Glomerular endothelial cell (primary cell): ENCODE results near the gene RGS4. TPM values are rescaled to one million over a fixed set of nuclear protein-coding genes. Genes with fewer than 3 reads are reported as not detected.
"Not testable (repeated sequence)": the region's sequence is repeated elsewhere in the genome, so short reads cannot be mapped to it uniquely, and the experiment has no call there.

Experiments used
- DNase-seq: peaks from one replicate; pipeline ENCODE4 v3.0.0-alpha.2; 2011; ENCODE audit warnings: low read depth, low spot score; ENCODE audit errors: extremely low read depth
- total RNA-seq: library from RNA; depleted of rRNA; stranded (reverse); fragments of >200 nt; gene quantifications from 2 replicates; pipeline ENCODE4 v1.2.3, GENCODE V29; 2015

Gene RGS4
- total RNA-seq, 1 donor from 2014 or later, result 351 TPM

- no peak for DNase-seq
These were observed 2.5 kb upstream of the RGS4 start for GRCh38 chr1:163066686-163067085.

GRCh38 chr1:163068716-163069115 is 445 bp upstream of the RGS4 start:
- no peak for DNase-seq

DNA sequence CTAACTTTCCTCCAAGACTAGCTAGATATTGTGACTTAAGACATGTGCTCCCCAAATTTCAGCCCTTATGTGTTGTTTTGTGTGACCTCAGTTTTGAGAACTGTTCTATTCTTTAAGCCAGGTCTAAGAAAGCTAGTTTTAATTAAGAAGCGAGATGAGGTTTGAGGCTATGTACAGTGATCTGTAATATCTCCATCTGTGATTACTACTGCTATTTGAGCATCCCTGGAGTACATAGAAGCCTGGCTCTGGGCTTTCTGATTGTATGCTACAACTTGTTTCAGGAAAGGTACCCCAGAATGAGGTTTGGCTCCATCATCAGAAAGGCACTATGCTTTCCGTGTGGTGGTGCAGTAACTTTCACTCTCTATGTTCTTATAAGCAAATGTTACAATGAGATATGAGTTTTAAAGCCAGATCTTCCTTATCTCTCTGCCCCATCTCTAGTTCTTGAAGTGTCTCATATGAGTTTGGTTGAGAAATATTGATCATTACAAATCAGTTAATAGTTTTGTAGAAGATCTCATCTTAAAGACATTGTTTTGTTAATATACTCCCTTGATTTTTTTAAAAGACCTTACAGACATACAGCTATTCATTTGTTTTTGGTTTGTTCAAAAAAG is 605 bp downstream of the RGS4 start:
- no peak for DNase-seq

- DNase-seq, result no peak
These were observed 2.5 kb downstream of the RGS4 start for GRCh38 chr1:163071405-163072255.

GRCh38 chr1:163072658-163073057 is 3.5 kb downstream of the RGS4 start:
- no peak for DNase-seq

DNA sequence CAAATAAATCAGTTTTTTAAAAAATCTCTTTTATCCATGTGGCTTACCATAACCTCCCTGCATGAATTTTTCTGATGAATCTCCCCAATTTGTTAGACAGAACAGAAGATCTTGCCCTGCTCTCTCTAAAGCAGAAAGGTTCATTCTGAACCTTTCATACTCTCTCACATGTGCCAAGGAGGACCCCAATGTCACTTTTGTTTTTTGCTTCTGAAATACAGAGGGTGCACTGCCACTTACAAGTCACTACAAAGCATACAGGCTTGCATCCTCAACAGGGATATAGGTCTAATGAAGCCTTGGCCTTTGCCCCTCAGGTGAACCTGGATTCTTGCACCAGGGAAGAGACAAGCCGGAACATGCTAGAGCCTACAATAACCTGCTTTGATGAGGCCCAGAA is 4.8 kb downstream of the RGS4 start:
- no peak for DNase-seq

- no peak for DNase-seq
These were observed 5.6 kb downstream of the RGS4 start for GRCh38 chr1:163074716-163075284.

DNA sequence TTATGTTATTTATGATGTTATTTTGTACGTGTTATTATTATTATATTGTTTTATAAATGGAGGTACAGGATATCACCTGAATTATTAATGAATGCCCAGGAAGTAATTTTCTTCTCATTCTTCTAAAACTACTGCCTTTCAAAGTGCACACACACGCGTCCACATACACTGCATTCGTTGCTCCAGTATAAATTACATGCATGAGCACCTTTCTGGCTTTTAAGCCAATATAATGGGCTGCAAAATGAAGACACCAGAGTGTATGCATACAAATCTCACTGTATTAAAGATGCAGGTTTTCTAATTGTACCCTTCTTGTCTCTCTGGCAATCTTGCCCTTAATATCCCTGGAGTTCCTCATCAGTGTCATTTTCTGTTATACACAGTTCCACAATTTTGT is 6.9 kb downstream of the RGS4 start:
- no peak for DNase-seq

- no peak for DNase-seq
These were observed 7.3 kb downstream of the RGS4 start for GRCh38 chr1:163076446-163076845.

DNA sequence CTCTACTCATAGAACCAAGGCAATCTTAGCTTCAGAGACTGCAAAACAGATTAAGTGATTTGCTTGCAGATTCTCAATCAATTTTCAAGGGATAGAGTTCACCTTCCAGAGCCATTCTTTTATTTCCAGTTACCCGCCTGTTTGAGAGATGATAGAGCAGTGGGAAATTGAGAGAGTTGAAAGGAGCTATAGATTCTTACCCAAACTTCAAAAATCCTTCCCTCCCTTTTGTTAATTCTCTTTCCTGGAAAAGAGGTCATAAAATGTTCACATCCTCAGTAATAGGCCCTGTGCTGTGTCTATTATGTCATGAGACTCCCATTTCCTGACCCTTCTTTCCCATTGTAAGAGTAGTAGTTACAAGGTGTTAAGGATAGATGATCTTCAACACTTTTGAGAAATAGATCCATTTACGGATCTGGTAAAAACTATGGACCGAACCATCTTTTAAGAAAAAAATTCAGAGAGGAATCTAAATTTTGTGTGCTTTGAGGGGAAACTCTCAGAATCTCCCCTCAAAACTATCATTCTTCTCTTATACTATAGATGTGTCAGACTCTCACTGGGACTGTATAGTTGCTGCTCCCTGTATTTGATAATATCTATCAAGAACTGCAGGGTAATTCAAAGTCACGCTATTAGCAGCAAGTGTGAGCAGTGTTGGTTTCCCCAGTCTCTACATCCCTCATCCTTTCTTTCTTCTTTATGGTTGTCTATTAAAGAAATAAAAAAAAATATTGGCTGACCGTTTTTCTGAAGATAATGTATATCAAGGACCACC is 8.0 kb downstream of the RGS4 start:
- no peak for DNase-seq

GRCh38 chr1:163082971-163083370 is 13.8 kb downstream of the RGS4 start:
- no peak for DNase-seq

GRCh38 chr1:163083690-163084089 is 14.5 kb downstream of the RGS4 start:
- DNase-seq, result no peak

DNA sequence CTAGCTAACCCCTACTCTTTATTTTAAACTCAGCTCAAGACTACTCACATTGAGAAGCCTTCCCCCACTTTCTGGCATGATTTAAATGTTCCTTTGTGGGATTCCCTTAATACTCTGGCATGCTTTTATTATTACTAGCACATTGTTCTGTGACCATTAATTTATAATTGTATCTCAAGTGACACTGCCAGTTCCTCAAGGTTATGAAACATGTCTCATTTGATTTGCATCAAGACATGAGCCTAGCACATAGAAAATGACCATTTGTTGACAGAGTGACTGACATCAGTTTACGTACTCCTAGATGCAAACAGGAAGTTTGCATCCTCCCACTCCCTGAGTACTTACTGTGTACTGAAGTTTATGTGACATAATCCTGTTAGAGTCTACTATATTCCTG is 15.2 kb downstream of the RGS4 start:
- DNase-seq, result no peak

- no peak for DNase-seq
These were observed 16.1 kb downstream of the RGS4 start for GRCh38 chr1:163085041-163085903.

DNA sequence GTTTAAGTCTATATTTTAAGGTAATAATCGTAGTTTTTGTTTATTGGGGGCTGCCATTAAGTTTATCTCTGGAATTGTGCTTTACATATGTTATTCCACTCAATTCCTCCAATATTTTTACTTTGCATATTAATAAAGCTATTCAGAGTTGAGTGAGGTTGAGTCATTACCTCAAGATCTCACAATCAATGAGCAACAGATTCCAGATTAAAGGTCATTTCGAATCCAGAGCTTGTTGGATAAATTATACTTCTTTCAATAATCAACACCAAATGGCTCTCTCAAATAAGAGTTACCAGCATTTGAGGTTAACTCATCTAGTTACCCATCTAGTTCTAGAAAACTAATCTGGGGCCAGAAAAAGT is 16.7 kb downstream of the RGS4 start:
- DNase-seq, result no peak

- not testable (repeated sequence) for DNase-seq
These were observed 20.0 kb downstream of the RGS4 start for GRCh38 chr1:163089117-163089516.

DNA sequence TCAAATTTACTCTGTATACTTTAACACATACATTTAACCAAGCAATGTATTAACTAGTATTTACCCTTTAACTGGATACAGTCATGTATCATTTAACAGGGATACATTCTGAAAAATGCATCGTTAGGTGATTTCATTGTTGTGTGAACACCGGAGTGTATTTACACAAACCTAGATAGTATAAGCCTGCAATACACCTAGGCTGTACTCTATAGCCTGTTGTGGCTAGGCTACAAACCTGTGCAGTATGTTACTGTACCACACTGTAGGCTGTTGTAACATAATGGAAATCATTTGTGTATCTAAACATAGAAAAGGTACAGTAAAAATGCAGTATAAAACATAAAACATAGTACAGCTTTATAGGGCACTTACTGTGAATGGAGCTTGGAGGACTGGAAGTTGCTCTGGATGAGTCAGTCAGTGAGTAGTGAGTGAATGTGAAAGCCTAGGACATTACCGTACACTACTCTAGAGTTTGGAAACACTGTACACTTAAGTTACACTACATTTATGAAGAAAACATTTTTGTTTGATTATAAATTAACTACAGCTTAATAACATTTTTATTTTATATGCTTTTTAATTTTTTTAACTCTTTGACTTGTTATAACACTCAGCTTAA is 21.3 kb downstream of the RGS4 start:
- no peak for DNase-seq

DNA sequence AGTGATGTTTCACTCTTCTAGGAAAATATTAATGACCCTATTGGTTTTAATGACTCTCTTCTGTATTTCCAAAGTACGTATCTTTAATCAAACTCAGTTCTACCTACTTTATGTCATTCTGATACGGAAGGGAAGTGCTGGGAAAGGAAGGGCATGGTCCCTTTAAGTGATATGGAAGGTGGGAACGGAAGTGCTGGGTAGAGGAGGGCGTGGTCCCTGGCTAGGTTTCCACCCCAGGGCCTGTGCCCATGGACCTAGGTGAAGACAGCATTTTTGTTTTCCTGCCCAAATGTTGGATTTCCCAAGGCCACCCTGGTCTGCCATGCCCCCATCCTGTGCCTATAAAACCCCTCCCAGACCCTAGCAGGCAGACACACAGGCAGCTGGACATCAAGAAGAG is 24.0 kb downstream of the RGS4 start:
- no peak for DNase-seq

DNA sequence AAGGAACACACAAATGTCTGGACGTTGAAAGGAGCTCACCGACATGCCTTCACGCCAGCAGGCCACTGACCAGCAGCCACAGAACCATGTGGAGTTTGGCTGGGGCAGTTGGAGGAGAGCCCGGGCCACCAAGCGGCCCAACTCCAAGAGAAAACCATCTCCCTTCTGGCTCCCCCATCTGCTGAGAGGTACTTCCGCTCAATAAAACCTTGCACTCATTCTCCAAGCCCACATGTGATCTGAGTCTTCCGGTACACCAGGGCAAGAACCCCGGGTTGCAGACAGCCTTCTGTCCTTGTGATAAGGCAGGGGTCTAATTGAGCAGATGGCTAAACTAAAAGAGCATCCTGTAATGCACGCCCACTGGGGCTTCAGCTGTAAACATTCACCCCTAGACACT is 24.4 kb downstream of the RGS4 start:
- no peak for DNase-seq

DNA sequence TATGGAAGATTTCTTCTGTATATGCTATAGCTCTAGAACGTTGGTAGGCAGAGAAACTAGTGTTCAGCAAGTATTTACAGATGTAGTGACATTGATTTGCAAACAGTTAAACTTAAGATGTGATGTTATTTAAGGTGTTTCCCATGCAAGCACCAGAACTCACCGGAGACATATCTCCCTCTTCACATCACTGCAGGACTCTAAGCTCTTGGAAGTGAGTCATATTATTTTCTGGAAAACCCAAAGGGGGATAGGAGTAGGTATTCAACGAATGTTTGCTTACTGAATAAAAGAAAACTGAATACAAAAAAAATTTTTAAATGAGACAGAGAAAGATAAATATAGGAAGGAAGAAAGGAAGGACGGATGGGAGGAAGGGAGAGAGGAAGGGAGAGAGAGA is 25.0 kb downstream of the RGS4 start:
- no peak for DNase-seq
